ENCODE measurements around the gene KCNJ4.

DNA sequence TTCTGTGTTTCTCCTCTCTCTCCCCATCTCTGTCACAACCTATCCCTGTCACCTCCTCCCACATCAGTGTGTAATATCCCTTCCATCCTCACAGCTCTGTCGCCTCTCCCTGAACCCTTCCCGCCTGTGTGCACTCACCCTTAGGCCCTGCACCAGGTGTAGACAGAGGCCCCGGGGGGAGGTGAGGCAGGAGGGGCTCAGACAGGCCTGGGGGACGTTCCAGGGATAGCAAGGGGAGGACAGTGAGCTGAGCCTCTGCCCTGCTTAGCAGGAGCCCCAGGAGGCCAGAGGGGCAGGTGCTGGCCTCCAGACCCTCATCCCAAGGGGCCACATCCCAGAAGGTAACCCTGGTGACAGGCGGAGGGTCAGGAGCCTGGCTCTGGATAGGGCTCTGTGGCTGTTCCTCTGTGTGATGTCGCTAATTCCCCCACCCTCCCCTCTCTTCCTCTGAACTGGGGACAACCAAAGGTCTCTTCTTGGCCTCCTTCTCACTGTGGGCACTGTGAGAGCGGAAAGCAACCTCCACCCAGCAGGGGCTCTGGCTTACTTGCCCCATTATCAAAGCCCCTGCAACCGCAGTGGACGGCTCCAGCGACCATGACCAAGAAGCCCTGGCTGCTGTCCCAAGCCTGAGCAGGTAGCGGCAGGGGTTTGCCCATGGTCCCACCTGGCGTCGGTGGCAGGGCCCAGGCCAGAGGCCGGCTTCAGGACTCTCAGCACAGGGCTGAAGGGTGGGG, 35.7 kb downstream of the KCNJ4 start:
- TF ChIP-seq CTCF (IDR thresholded peaks at IDR 0.05) = no peak
- no peak for TF ChIP-seq EZH2 (IDR thresholded peaks at IDR 0.05)

Data from neural progenitor cell (in vitro differentiated cells).